ENCODE measurements around the gene RAB11FIP5. TPM values are rescaled to one million over a fixed set of nuclear protein-coding genes. Genes with fewer than 3 reads are reported as not detected.

Gene RAB11FIP5
- total and polyA plus RNA-seq, 2 experiments from 2014 or later, result 4.4 to 16.6 TPM

DNA sequence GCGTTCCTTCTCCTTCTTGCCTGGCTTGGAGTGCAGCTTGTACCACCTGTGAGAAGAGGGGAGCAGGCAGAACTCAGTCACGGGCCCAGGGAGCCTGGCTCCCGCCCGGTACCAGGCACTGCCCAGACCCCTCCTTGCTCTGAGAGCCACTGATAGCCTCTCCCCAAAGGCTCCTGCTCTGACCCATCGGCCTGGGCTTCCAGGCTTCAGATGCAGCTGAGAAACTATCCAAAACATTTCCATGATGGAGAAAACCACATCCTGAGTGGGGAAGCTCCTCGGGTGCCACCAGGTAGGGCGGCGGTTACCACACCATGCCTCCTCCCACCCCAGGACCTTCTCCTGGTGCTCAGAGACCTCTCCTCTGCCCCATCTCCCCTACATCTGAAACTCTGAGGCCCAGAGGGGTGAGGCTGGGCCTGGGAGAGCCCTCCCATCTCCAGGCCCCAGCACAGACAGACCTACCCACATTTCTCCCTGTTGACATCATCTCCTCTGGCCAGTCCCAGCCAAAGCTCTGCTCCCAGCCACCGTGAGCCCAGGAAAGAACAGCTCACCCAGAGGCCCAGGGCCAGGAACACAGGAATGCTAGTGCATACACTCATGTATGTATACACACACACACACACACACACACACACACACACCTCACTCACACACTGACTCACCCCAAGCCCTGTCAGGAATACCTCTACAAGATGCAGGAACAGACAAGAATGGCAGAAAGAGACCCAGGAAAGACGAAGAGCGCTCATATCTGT, 23.3 kb downstream of the RAB11FIP5 start:
- DNase-seq (ENCODE audit: low spot score) (no peak), ATAC-seq (no peak)
- Mint-ChIP-seq H3K27me3 (ENCODE audit: insufficient read depth, low read depth, poor library complexity) (peaks cover 8% of the 10 kb centered on the region), H3K4me1 (peaks cover 22% of the 10 kb centered on the region), H3K4me3 (no peak overlapping the region), H3K36me3 (ENCODE audit: low read depth) (no peaks in the 10 kb centered on the region), H3K27ac (0 out of 2 replicates have a peak overlapping the region, but pooled peaks have one; percentile 31), H3K9me3 (no peaks in the 10 kb centered on the region)
- no peaks in the 10 kb centered on the region for H3K27me3 ChIP-seq (ENCODE audit: insufficient read depth)
- H3K36me3 ChIP-seq (ENCODE audit: insufficient read depth), result no peaks in the 10 kb centered on the region
- TF ChIP-seq JUNB (IDR thresholded peaks at IDR 0.05; ENCODE audit: unreplicated experiment) (no peak), ZNF114 (CRISPR knock-in tag; IDR thresholded peaks at IDR 0.05) (no peak), EZH2phosphoT487 (IDR thresholded peaks at IDR 0.05; ENCODE audit: unreplicated experiment) (no peak), REST (IDR thresholded peaks at IDR 0.05; ENCODE audit: unreplicated experiment) (no peak), CREB1 (CRISPR knock-in tag; IDR thresholded peaks at IDR 0.05; ENCODE audit: low read depth) (no peak), NANOG (IDR thresholded peaks at IDR 0.05; ENCODE audit: borderline replicate concordance) (no peak), POLR2AphosphoS5 (IDR thresholded peaks at IDR 0.05; ENCODE audit: low read depth) (no peak), ZNF331 (CRISPR knock-in tag; IDR thresholded peaks at IDR 0.05; ENCODE audit: low read depth) (no peak), ZNF462 (CRISPR knock-in tag; IDR thresholded peaks at IDR 0.05) (no peak), EZH2 (IDR thresholded peaks at IDR 0.05; ENCODE audit: low read depth, unreplicated experiment) (no peak), STAT1 (IDR thresholded peaks at IDR 0.05; ENCODE audit: unreplicated experiment) (no peak)
- TF ChIP-seq, protein P1, sequence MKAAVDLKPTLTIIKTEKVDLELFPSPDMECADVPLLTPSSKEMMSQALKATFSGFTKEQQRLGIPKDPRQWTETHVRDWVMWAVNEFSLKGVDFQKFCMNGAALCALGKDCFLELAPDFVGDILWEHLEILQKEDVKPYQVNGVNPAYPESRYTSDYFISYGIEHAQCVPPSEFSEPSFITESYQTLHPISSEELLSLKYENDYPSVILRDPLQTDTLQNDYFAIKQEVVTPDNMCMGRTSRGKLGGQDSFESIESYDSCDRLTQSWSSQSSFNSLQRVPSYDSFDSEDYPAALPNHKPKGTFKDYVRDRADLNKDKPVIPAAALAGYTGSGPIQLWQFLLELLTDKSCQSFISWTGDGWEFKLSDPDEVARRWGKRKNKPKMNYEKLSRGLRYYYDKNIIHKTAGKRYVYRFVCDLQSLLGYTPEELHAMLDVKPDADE (IDR thresholded peaks at IDR 0.05), result no peak
- TF ChIP-seq, protein P2, sequence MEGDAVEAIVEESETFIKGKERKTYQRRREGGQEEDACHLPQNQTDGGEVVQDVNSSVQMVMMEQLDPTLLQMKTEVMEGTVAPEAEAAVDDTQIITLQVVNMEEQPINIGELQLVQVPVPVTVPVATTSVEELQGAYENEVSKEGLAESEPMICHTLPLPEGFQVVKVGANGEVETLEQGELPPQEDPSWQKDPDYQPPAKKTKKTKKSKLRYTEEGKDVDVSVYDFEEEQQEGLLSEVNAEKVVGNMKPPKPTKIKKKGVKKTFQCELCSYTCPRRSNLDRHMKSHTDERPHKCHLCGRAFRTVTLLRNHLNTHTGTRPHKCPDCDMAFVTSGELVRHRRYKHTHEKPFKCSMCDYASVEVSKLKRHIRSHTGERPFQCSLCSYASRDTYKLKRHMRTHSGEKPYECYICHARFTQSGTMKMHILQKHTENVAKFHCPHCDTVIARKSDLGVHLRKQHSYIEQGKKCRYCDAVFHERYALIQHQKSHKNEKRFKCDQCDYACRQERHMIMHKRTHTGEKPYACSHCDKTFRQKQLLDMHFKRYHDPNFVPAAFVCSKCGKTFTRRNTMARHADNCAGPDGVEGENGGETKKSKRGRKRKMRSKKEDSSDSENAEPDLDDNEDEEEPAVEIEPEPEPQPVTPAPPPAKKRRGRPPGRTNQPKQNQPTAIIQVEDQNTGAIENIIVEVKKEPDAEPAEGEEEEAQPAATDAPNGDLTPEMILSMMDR (conservative IDR thresholded peaks at IDR 0.05; ENCODE audit: low read depth in 2 of 2), result no peak
- 0 out of 2 replicates have a peak, but pooled peaks cover 2% of the 10 kb centered on the region for H3K79me2 ChIP-seq (replicated peaks; ENCODE audit: insufficient read depth)
- H3F3A ChIP-seq (replicated peaks; ENCODE audit: low read depth), result no peaks in the 10 kb centered on the region
- H3K9me2 ChIP-seq (ENCODE audit: insufficient read depth), result no peaks in the 10 kb centered on the region
- no peak overlapping the region for H3K27ac ChIP-seq (ENCODE audit: low read depth)
- no peak overlapping the region for H3K4me2 ChIP-seq
- no peak overlapping the region for H2AFZ ChIP-seq
- H3K4me1 ChIP-seq (ENCODE audit: insufficient read depth), result no peaks in the 10 kb centered on the region
- no peak overlapping the region for H3K4me3 ChIP-seq
- peaks cover 3% of the 10 kb centered on the region for H4K20me1 ChIP-seq (replicated peaks; ENCODE audit: insufficient read depth)
